ENCODE data around the gene DNAJC9.

The DNAJC9 gene

DNA sequence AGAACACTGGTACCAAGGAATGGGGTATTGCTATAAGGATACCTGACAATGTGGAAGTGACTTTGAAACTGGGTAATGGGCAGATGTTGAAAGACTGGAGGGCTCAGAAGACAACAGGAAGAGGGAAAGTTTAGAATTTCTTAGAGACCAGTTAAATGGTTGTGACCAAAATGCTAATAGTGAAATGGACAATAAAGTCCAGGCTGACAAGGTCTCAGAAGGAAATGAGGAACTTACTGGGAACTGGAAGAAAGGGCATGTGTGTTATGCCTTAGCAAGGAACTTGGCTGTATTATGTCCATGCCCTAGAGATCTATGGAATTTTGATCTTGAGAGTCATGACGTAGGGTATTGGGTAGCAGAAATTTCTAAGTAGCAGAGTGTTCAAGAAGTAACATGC lies 41.2 kb downstream of the DNAJC9 start:
- no peak overlapping the region for H3K4me3 ChIP-seq (IDR thresholded peaks at IDR 0.05; ENCODE audit: insufficient read depth, low read depth, low read length)
- H3K36me3 ChIP-seq (ENCODE audit: insufficient read depth), result no peaks in the 10 kb centered on the region
- no peaks in the 10 kb centered on the region for H3K27me3 ChIP-seq (ENCODE audit: insufficient read depth, low read depth)
- H2AFZ ChIP-seq (ENCODE audit: low read depth), result no peak overlapping the region
- TF ChIP-seq, protein P1, sequence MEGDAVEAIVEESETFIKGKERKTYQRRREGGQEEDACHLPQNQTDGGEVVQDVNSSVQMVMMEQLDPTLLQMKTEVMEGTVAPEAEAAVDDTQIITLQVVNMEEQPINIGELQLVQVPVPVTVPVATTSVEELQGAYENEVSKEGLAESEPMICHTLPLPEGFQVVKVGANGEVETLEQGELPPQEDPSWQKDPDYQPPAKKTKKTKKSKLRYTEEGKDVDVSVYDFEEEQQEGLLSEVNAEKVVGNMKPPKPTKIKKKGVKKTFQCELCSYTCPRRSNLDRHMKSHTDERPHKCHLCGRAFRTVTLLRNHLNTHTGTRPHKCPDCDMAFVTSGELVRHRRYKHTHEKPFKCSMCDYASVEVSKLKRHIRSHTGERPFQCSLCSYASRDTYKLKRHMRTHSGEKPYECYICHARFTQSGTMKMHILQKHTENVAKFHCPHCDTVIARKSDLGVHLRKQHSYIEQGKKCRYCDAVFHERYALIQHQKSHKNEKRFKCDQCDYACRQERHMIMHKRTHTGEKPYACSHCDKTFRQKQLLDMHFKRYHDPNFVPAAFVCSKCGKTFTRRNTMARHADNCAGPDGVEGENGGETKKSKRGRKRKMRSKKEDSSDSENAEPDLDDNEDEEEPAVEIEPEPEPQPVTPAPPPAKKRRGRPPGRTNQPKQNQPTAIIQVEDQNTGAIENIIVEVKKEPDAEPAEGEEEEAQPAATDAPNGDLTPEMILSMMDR (conservative IDR thresholded peaks at IDR 0.05; ENCODE audit: low read depth, low read length), result no peak
- H3K79me2 ChIP-seq (ENCODE audit: insufficient read depth, low read depth), result no peaks in the 10 kb centered on the region
- no peak overlapping the region for H3K4me2 ChIP-seq
- no peak overlapping the region for H3K9ac ChIP-seq
- no peak overlapping the region for H3K27ac ChIP-seq
- H3K4me1 ChIP-seq (ENCODE audit: low read depth, poor library complexity, severe bottlenecking), result no peaks in the 10 kb centered on the region
- no peaks in the 10 kb centered on the region for H4K20me1 ChIP-seq (ENCODE audit: insufficient read depth)

DNA sequence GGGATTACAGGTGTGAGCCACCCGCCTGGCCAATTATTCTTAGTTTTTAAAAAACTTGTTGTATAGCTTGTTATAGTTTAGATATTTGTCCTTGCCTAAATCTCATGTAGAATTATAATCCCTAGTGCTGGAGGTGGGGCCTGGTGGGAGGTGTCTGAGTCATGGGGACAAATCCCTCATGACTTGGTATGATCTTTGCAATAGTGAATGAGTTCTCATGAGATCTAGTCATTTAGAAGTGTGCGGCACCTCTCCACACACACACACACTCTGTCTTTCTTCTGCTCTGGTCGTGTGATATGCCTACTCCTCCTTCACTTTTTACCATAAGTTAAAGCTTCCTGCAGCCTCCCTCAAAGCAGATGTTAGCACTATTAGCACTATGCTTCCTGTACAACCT lies 42.0 kb downstream of the DNAJC9 start:
- Histone ChIP-seq H4K20me1 (ENCODE audit: insufficient read depth) (no peaks in the 10 kb centered on the region), H3K79me2 (ENCODE audit: insufficient read depth, low read depth) (no peaks in the 10 kb centered on the region), H3K4me2 (no peak overlapping the region), H3K4me3 (IDR thresholded peaks at IDR 0.05; ENCODE audit: insufficient read depth, low read depth, low read length) (no peak overlapping the region), H3K36me3 (ENCODE audit: insufficient read depth) (no peaks in the 10 kb centered on the region), H3K27ac (no peak overlapping the region), H3K9ac (no peak overlapping the region), H3K4me1 (ENCODE audit: low read depth, poor library complexity, severe bottlenecking) (no peaks in the 10 kb centered on the region), H3K27me3 (ENCODE audit: insufficient read depth, low read depth) (no peaks in the 10 kb centered on the region), H2AFZ (ENCODE audit: low read depth) (no peak overlapping the region)
- TF ChIP-seq, protein P1 (conservative IDR thresholded peaks at IDR 0.05; ENCODE audit: low read depth, low read length), result no peak

Measured in KMS-11 (cell line).